HepG2 (cell line): ENCODE data around the gene HOXD1. TPM values are rescaled to one million over a fixed set of nuclear protein-coding genes. Genes with fewer than 3 reads are reported as not detected.

Experiments used
- FOXA1 ChIP-seq, 2 experiments: fragments of 450-650 bp in 1 of 2; sonication (generic) in 1 of 2; formaldehyde crosslinking in 1 of 2; IDR thresholded peaks; 2 replicates each; pipeline versions ENCODE4 v1.4.0 to v1.6.1; 2016 to 2020; ENCODE audit warnings: missing genetic modification reagents in 1 of 2
- MTF2 ChIP-seq: sonication (generic); formaldehyde crosslinking; IDR thresholded peaks from 2 replicates; pipeline ENCODE4 v1.5.0; 2020; ENCODE audit warnings: missing genetic modification reagents, borderline replicate concordance
- NFAT5 ChIP-seq: sonication (generic); formaldehyde crosslinking; IDR thresholded peaks from 2 replicates; pipeline ENCODE4 v1.4.0; 2020; ENCODE audit warnings: missing genetic modification reagents
- RERE ChIP-seq: IDR thresholded peaks from 2 replicates; pipeline ENCODE4 v1.6.1; 2016; ENCODE audit warnings: low read depth, missing genetic modification reagents, missing compliant biosample characterization
- RNF2 ChIP-seq: fragments of 450-650 bp; conservative IDR thresholded peaks from 2 replicates; pipeline ENCODE4 v1.6.1; 2016; ENCODE audit warnings: low read depth
- SMAD1 ChIP-seq: sonication (generic); formaldehyde crosslinking; IDR thresholded peaks from 2 replicates; pipeline ENCODE4 v1.4.0; 2020; ENCODE audit warnings: missing genetic modification reagents, low read depth, mild to moderate bottlenecking, borderline replicate concordance
- ZBTB49 ChIP-seq: sonication (generic); formaldehyde crosslinking; IDR thresholded peaks from 2 replicates; pipeline ENCODE4 v1.4.0; 2020; ENCODE audit warnings: missing genetic modification reagents, borderline replicate concordance
- ZNF281 ChIP-seq: sonication (generic); formaldehyde crosslinking; IDR thresholded peaks from 2 replicates; pipeline ENCODE4 v1.4.0; 2020; ENCODE audit warnings: missing genetic modification reagents, borderline replicate concordance
- ZNF432 ChIP-seq: sonication (generic); formaldehyde crosslinking; IDR thresholded peaks from 2 replicates; pipeline ENCODE4 v1.5.0; 2020; ENCODE audit warnings: missing genetic modification reagents, mild to moderate bottlenecking, borderline replicate concordance
- ZNF546 ChIP-seq: sonication (generic); formaldehyde crosslinking; conservative IDR thresholded peaks from 2 replicates; pipeline ENCODE4 v1.8.1; 2023; ENCODE audit warnings: mild to moderate bottlenecking, missing genetic modification reagents
- polyA plus RNA-seq, 8 experiments: library from polyadenylated mRNA; depleted of rRNA in 3 of 8; stranded (reverse) in 7 of 8; unstranded in 1 of 8; fragments of >200 nt; fragmentation: Illumina TruSeq in 4 of 8; extraction: Trizol in 4 of 8; gene quantifications; 2 replicates each; pipeline versions ENCODE4 v1.2.1 to v1.2.3, GENCODE V29; 2011 to 2016; ENCODE audit warnings: low read depth in 4 of 8, missing spikeins in 1 of 8, mixed read lengths in 1 of 8; ENCODE audit not compliant: insufficient read depth in 1 of 8
- total RNA-seq, 5 experiments: library from RNA; depleted of rRNA; stranded (reverse); fragments of >200 nt; fragmentation: Illumina TruSeq; extraction: Trizol; gene quantifications; 2 replicates each; pipeline ENCODE4 v1.2.3, GENCODE V29; 2016; ENCODE audit warnings: low read depth in 1 of 5

HOXD1 gene
- total and polyA plus RNA-seq, 2 of the 13 experiments (the other 11 are each of a cell fraction or from before 2014, with no cell fraction given): 10.0 to 22.3 TPM

GRCh38 chr2:176140513-176141317, 47.8 kb upstream of the HOXD1 start (continued):
- TF ChIP-seq ZNF281 (CRISPR knock-in tag): no peak
- TF ChIP-seq SMAD1 (CRISPR knock-in tag): peak; percentile 92; the same call in 1 of the 2 replicates
- TF ChIP-seq MTF2 (CRISPR knock-in tag): peak; percentile 81; the same call in 1 of the 2 replicates
- TF ChIP-seq ZBTB49 (CRISPR knock-in tag): no peak
- TF ChIP-seq FOXA1 (IDR thresholded peaks at IDR 0.05): no peak
- TF ChIP-seq FOXA1 (CRISPR knock-in tag; IDR thresholded peaks at IDR 0.05): no peak; the same call in 1 of the 2 replicates
- 0 out of 2 replicates have a peak, but pooled peaks have one; percentile 51 for TF ChIP-seq ZNF546
- peak; percentile 94 for TF ChIP-seq RNF2
- no peak for TF ChIP-seq RERE (CRISPR knock-in tag)
- no peak for TF ChIP-seq ZNF432 (CRISPR knock-in tag)
- TF ChIP-seq NFAT5 (CRISPR knock-in tag): no peak
